HG03097 (cell line): Measurements from ENCODE around the gene KCTD5.
"Not testable (repeated sequence)": the region's sequence is repeated elsewhere in the genome, so short reads cannot be mapped to it uniquely, and the experiment has no call there.

Source experiments
- ATAC-seq: cut with Tn5 transposase; IDR thresholded peaks from one replicate; pipeline ENCODE4 v1.9.1; 2021; ENCODE audit not compliant: unreplicated experiment, low FRiP score

The KCTD5 gene

GRCh38 chr16:2671741-2672140 is 10.6 kb upstream of the KCTD5 start:
- ATAC-seq = no peak

DNA sequence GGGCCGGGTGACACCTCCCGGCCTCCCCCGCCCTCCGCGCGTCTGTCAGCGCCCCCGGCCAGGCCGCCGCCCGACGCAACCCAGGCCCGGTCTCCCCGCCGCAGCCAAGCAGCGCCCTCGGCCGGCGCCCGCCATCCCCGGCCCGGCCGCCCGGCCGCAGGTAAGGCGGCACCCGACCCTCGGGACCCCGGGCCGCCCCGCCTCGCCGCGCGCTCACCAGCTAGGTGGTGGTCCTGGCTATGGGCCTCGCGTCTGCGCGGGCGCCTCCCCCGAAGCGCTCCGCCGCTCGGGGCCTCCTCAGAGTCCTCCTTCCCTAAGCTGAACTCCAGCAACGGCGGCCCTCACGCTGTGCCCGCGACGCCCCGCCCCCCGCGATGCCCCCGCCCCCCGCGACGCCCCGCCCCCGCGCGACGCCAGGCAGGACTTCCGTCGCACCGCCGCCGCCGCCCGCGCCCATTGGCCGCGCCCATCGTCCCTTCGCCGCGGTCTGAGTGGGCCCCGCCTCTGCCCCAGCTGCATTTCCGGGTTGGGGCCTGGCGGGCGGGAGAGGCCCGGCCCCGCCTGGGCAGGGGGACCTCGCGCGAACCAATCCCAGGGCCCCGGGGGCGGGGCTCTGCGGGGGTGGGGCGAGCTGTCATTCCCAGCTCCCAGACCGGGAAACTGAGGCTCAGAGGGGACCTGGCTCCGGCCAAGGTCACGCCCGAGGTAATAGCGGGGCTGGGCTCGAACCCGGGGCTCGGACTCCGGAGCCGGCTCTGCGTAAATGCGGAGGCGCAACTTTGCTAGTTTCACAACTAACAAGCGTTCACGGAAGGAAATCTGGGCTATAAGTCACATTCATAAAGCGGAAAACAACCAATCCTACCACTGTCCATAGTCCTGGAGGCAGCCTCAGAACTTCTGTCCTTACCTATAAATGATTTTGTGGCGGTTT is 9.0 kb upstream of the KCTD5 start:
- ATAC-seq = peak; percentile 79

DNA sequence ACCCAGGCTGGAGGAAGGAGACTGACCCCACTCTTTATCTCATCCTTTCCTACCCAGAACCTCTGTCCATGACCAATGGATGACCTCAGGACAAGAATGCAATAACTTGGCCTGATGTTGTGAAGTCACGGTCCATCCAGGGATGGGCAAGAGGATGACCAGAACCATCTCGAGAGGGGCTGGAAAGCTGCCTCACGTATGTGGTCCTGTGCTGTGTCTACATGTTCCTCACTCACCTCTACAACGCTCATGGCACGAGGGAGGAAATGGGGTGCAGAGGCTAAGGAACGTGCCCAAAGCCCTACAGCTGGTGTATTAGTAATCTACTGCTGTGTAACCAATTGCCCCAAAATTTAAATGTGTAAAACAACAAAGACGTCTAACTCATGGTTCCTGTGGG is 7.3 kb upstream of the KCTD5 start:
- no peak for ATAC-seq

GRCh38 chr16:2675714-2676113 is 6.6 kb upstream of the KCTD5 start:
- ATAC-seq = no peak

DNA sequence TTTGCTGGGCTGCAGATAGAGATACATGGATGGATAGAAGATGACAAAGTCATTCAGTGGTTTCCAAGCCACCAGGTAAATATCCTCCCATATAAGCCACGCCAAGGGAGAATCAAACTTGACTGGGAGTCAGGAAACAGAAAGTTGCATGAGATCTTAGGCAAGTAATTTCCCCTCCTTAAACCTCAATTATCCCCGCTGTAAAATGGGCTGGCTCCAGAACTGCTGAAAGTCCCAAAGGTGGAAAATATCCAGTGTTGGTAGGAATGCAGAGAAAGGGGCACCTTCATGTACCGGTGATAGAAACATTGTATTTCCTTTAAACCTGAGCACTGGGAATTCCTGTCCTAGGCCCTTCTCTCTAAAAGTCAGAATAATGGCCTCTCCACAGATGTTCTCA is 5.4 kb upstream of the KCTD5 start:
- ATAC-seq = not testable (repeated sequence)

GRCh38 chr16:2678206-2678965 is 3.9 kb upstream of the KCTD5 start:
- ATAC-seq = not testable (repeated sequence)

DNA sequence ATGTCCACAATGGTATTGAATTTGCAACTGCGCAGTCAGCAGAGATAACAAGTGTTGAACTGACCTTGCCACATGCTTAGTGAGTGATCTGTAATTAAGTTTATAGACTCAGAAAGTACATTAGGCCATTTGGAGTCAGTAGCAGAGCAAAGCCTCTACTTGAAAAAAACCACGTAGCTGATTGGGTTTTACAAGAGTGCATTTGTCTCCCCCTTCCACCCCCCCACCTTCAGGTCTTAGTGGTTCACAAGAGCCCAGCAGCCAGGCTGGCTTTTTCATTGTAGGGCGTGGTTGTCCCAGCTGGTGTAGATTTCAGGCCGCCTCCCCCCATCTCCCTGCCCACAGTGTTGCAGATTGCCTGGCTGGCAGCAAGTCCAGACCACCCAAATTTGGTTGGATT is 2.4 kb upstream of the KCTD5 start:
- not testable (repeated sequence) for ATAC-seq

GRCh38 chr16:2680360-2680759 is 2.0 kb upstream of the KCTD5 start:
- ATAC-seq = not testable (repeated sequence)

- ATAC-seq = not testable (repeated sequence)
Measured at GRCh38 chr16:2683041-2683440, 718 bp downstream of the KCTD5 start.

- ATAC-seq = not testable (repeated sequence)
Measured at GRCh38 chr16:2686075-2686474, 3.8 kb downstream of the KCTD5 start.

- ATAC-seq = no peak
Measured at GRCh38 chr16:2686912-2687507, 4.7 kb downstream of the KCTD5 start.

DNA sequence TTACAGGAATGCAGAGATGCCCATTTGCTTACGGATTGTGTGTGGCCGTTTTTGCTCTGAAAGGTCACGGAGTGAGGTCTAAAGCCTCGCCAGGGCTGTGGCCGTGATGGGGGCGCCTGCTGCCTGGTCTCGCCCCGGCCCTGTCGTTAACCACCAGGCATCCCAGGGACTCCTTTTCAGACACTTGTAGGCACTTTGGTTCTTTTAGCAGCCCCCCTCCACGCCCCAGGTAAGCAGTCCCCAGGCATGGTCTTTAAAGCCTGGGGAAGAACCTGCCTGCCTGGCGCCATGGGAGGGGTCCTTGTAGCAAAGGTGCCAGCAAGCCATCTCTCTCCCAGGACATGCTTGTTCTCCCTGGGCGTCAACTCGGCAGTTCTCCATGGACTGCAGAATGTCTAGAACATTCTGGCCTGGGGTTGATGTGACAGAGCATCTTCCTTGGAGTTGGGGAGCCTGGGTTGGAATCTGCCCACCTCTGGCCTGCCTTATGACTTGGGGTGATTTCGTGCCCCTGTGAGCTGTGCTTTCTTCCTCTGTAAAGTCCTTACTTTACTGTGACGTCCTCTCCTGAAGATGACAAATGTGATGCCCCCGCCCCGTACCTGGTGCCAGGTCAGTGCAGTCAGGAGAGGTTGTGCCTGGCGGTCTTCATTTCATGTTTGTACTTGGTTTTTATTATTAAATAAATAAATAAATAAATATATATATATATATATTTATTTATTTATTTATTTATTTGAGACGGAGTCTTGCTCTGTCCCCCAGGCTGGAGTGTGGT is 5.4 kb downstream of the KCTD5 start:
- no peak for ATAC-seq

- not testable (repeated sequence) for ATAC-seq
Measured at GRCh38 chr16:2689422-2689821, 7.1 kb downstream of the KCTD5 start.

GRCh38 chr16:2689968-2690801 is 7.9 kb downstream of the KCTD5 start:
- no peak for ATAC-seq

GRCh38 chr16:2690852-2691251 is 8.5 kb downstream of the KCTD5 start:
- no peak for ATAC-seq

DNA sequence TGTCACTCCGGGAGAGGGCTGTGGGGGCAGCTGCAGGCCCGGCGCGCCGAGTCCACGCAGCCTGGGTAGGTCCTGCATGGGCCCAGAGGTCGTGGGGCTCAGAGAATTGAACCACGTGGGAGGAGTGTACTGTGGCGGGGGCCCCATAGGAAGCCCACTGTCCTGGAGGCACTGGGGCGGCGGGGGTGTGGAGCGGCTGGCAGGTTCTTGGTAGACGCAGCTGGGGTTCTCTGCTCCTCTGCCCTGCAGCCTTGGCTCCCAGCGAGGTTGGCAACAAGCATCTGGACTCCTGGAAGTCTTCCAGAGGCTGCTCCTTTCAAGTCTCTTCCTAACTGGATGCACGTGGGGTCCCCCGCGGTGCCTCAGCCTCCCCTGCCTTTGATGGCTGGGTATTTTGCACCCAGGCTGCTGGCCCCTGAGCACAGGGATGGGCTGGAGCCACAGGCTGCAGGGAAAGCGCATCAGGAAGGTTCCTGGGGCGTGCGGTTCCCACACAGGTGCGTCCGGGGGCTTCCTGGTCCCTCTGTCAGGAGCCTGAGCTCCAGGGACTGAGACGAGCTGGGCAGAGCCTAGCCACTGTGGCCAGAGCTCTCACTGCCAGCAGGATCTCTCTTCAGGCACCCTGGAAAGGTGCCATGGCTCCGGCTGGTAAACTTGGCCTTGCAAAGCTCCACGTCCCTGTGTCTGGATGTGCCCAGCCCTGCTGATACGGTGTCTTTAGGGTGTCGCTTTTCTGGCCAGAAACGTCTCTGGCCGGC is 9.3 kb downstream of the KCTD5 start:
- no peak for ATAC-seq

GRCh38 chr16:2692251-2692947 is 10.1 kb downstream of the KCTD5 start:
- no peak for ATAC-seq

DNA sequence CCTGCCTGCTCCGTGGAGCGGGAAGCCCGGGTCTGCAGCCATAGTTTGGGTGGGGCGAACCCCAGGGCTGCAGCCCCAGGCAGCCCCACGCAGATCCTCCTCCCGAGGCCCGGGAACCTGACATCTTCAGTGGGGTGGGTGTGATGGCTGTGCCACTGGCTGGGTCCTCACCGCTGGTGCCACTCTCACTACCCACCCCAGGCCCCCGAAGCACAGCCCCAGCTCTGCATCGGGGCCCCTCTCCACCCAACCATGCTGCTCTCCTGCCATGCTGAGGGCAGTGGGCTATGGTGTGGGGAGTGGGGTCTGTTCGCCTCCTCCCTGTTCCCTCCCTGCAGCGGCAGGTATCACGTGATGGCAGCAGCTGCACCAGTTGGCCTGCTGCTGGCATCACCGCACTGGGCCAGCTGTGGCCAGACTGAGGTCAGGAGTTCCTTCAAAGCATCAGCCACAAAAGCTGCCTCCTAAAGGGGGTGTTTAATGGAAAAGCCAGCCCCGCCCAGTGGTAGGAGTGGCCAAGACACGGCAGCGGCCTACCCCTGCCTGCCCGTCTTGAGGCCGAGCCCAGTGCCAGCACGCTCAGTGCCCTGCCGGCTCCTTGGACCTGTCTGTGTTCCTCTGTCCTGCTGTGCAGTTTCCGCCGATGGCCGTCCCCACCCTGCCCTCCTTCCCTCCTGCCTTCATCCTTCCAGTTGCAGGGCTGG is 10.8 kb downstream of the KCTD5 start:
- no peak for ATAC-seq
